ENCODE data around the gene MRPL10.

MRPL10 gene

DNA sequence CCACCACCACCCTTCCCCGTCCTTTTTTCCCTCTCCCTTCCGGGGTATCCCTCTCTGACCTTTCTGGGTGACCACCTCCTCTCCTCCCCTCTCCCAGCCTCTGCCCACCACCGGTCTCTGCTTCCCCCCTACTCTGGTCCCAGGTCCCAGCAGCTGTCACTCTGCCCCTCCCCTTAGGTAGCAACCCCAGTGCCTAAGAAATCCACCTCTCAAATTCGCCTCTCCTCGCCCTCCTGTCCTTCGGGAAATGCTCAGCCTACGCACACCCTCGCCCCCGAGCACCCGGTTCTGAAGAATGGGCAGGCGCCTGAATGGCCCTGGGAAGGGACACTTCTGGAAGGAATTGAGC, 20.4 kb upstream of the MRPL10 start:
- Histone ChIP-seq H3K23ac (ENCODE audit: low read length) (no peak overlapping the region), H4K12ac (ENCODE audit: low read depth, low read length) (peak overlapping the region; percentile 6), H3K14ac (ENCODE audit: low read length) (peak overlapping the region; percentile 15), H3K4me1 (ENCODE audit: control insufficient read depth in 1 of 2, insufficient read depth in 2 of 2, low read length in 2 of 2) (peaks cover 27 to 38% of the 10 kb centered on the region in 2 experiments), H2AK5ac (ENCODE audit: low read length) (no peak overlapping the region), H3K36me3 (ENCODE audit: control insufficient read depth in 1 of 2, insufficient read depth in 2 of 2, low read length in 2 of 2) (peaks cover 9 to 13% of the 10 kb centered on the region in 2 experiments), H2BK5ac (ENCODE audit: low read depth, low read length, poor library complexity) (peak overlapping the region; percentile 32), H3K9ac (ENCODE audit: low read length) (no peak overlapping the region), H3K9me3 (ENCODE audit: insufficient read depth, low read depth, low read length) (no peaks in the 10 kb centered on the region), H3K27ac (ENCODE audit: low read depth, low read length) (no peak overlapping the region), H4K91ac (ENCODE audit: low read depth, low read length) (peak overlapping the region; percentile 59), H3K79me1 (ENCODE audit: low read length) (peaks cover 24% of the 10 kb centered on the region), H3K18ac (ENCODE audit: low read length) (peak overlapping the region; percentile 58), H2BK120ac (ENCODE audit: insufficient read depth, low read length, poor library complexity) (peak overlapping the region; percentile 76), H2AFZ (ENCODE audit: insufficient read depth, low read length, poor library complexity) (no peak overlapping the region), H3K79me2 (ENCODE audit: control insufficient read depth, insufficient read depth, low read length, poor library complexity) (peaks cover 17% of the 10 kb centered on the region), H3K4ac (ENCODE audit: low read depth, low read length) (no peak overlapping the region), H2BK12ac (ENCODE audit: low read length) (peak overlapping the region; percentile 21), H3K4me3 (ENCODE audit: low read depth, low read length) (no peak overlapping the region), H4K8ac (ENCODE audit: low read depth, low read length) (peak overlapping the region; percentile 24), H3K27me3 (ENCODE audit: insufficient read depth, low read length) (peaks cover 13% of the 10 kb centered on the region), H3K4me2 (ENCODE audit: low read length) (peak overlapping the region; percentile 1)
- no peak for DNase-seq
- WGBS (ENCODE audit: extremely low coverage, insufficient coverage, insufficient read length) = no CpG with 5 or more reads among the region's 11 CpGs

DNA sequence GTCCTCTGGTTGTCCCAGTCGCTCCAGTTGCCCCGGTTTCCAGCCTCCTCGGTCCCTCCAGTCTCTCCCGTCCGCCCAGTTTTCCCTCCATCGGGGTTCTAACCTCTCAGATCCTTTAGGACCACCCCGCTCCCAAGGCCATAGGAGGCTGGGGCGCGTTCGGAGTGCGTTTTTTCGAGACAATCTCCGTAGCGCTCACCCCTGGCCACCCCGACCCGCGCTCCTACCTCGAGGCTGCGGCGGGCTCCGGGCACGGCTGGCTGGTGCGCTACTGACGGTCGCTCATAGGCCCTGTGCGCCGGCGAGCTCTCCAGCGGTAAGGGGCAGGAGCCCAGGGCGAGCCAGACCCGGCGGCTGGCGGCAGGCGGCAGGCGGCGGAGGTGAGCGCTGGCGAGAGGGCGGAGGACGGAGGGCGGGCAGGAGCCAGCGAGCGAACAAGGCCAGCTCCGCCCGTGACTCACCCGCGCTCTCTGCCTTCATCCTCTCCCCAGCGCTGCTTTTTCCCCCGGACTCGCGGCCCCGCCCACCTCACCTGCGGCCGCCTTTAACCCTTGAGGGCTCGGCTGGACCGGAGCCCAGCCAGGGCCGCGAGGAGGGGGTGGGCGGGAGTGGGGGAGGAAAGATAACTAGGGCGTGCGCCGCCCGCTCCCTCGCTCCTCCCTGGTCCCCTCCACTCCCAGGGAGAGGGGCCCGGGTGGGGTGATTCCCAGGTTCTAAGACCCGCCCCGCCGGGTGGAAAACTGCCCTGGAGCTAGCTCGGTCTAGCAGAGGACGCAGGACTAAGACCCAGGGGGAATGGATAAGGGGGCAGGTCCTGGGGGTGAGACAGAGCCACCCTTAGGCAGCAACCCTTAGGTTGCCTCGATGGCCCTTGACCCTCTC, 19.6 kb upstream of the MRPL10 start, which contains the start of gene SP6:
Gene SP6, minus strand, starts transcription at position 472 of the 882 bp plus-strand sequence. CDS start 2,734 bp downstream, outside the sequence.
- H2BK120ac ChIP-seq (ENCODE audit: insufficient read depth, low read length, poor library complexity) = peak within 1 kb of the TSS; percentile 76
- peak within 1 kb of the TSS; percentile 57 for H3K4ac ChIP-seq (ENCODE audit: low read depth, low read length)
- peak within 1 kb of the TSS; percentile 67 for H3K4me3 ChIP-seq (ENCODE audit: low read depth, low read length)
- peaks cover 9 to 16% of the 10 kb centered on the region in 2 experiments for H3K36me3 ChIP-seq (ENCODE audit: control insufficient read depth in 1 of 2, insufficient read depth in 2 of 2, low read length in 2 of 2)
- no peak within 1 kb of the TSS for H3K23ac ChIP-seq (ENCODE audit: low read length)
- peak within 1 kb of the TSS; percentile 4 for H2AK5ac ChIP-seq (ENCODE audit: low read length)
- H3K9me3 ChIP-seq (ENCODE audit: insufficient read depth, low read depth, low read length) = no peaks in the 10 kb centered on the region
- peak within 1 kb of the TSS; percentile 82 for H3K4me2 ChIP-seq (ENCODE audit: low read length)
- peak within 1 kb of the TSS; percentile 75 for H3K9ac ChIP-seq (ENCODE audit: low read length)
- peak within 1 kb of the TSS; percentile 89 for H3K18ac ChIP-seq (ENCODE audit: low read length)
- H4K12ac ChIP-seq (ENCODE audit: low read depth, low read length) = peak within 1 kb of the TSS; percentile 45
- peak within 1 kb of the TSS; percentile 85 for H2BK5ac ChIP-seq (ENCODE audit: low read depth, low read length, poor library complexity)
- peak within 1 kb of the TSS; percentile 57 for H3K27ac ChIP-seq (ENCODE audit: low read depth, low read length)
- H3K27me3 ChIP-seq (ENCODE audit: insufficient read depth, low read length) = peaks cover 13% of the 10 kb centered on the region
- H4K91ac ChIP-seq (ENCODE audit: low read depth, low read length) = peak within 1 kb of the TSS; percentile 59
- H4K8ac ChIP-seq (ENCODE audit: low read depth, low read length) = peak within 1 kb of the TSS; percentile 82
- H2BK12ac ChIP-seq (ENCODE audit: low read length) = peak within 1 kb of the TSS; percentile 72
- DNase-seq = peak; percentile 89 to 90
- peaks cover 27 to 38% of the 10 kb centered on the region in 2 experiments for H3K4me1 ChIP-seq (ENCODE audit: control insufficient read depth in 1 of 2, insufficient read depth in 2 of 2, low read length in 2 of 2)
- peaks cover 26% of the 10 kb centered on the region for H3K79me1 ChIP-seq (ENCODE audit: low read length)
- H3K14ac ChIP-seq (ENCODE audit: low read length) = peak within 1 kb of the TSS; percentile 86
- H3K79me2 ChIP-seq (ENCODE audit: control insufficient read depth, insufficient read depth, low read length, poor library complexity) = peaks cover 17% of the 10 kb centered on the region
- no CpG with 5 or more reads among the region's 71 CpGs for WGBS (ENCODE audit: extremely low coverage, insufficient coverage, insufficient read length)
- H2AFZ ChIP-seq (ENCODE audit: insufficient read depth, low read length, poor library complexity) = peak within 1 kb of the TSS; percentile 53

DNA sequence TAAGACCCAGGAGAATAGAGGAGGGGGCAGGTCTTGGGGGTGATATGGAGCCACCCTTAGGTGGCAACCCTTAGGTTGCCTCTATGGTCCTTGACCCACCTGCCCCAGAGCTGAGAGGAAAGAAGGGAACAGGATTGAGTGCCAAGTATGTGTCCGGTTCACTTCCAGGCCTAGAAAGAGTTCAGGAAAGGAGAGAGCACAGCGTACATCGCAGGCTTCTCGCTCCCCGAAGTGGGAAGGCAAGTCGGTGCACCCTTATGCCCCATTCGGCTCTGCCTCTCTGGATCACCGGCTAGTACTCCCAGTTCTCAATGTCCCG, 19.0 kb upstream of the MRPL10 start:
- no CpG with 5 or more reads among the region's 9 CpGs for WGBS (ENCODE audit: extremely low coverage, insufficient coverage, insufficient read length)
- Histone ChIP-seq H4K91ac (ENCODE audit: low read depth, low read length) (peak overlapping the region; percentile 56), H2BK5ac (ENCODE audit: low read depth, low read length, poor library complexity) (peak overlapping the region; percentile 85), H3K36me3 (ENCODE audit: control insufficient read depth in 1 of 2, insufficient read depth in 2 of 2, low read length in 2 of 2) (peaks cover 9 to 17% of the 10 kb centered on the region in 2 experiments), H4K8ac (ENCODE audit: low read depth, low read length) (peak overlapping the region; percentile 82), H3K14ac (ENCODE audit: low read length) (peak overlapping the region; percentile 86), H3K9ac (ENCODE audit: low read length) (peak overlapping the region; percentile 75), H3K4ac (ENCODE audit: low read depth, low read length) (peak overlapping the region; percentile 57), H2BK12ac (ENCODE audit: low read length) (peak overlapping the region; percentile 72), H3K9me3 (ENCODE audit: insufficient read depth, low read depth, low read length) (no peaks in the 10 kb centered on the region), H3K27me3 (ENCODE audit: insufficient read depth, low read length) (peaks cover 13% of the 10 kb centered on the region), H3K79me1 (ENCODE audit: low read length) (peaks cover 26% of the 10 kb centered on the region), H3K27ac (ENCODE audit: low read depth, low read length) (peak overlapping the region; percentile 57), H2BK120ac (ENCODE audit: insufficient read depth, low read length, poor library complexity) (peak overlapping the region; percentile 48), H3K4me2 (ENCODE audit: low read length) (peak overlapping the region; percentile 82), H4K12ac (ENCODE audit: low read depth, low read length) (no peak overlapping the region), H3K4me3 (ENCODE audit: low read depth, low read length) (peak overlapping the region; percentile 67), H3K23ac (ENCODE audit: low read length) (no peak overlapping the region), H3K79me2 (ENCODE audit: control insufficient read depth, insufficient read depth, low read length, poor library complexity) (peaks cover 17% of the 10 kb centered on the region), H3K18ac (ENCODE audit: low read length) (peak overlapping the region; percentile 89), H2AFZ (ENCODE audit: insufficient read depth, low read length, poor library complexity) (peak overlapping the region; percentile 53), H3K4me1 (ENCODE audit: control insufficient read depth in 1 of 2, insufficient read depth in 2 of 2, low read length in 2 of 2) (peaks cover 22 to 34% of the 10 kb centered on the region in 2 experiments), H2AK5ac (ENCODE audit: low read length) (no peak overlapping the region)
- DNase-seq = no peak

DNA sequence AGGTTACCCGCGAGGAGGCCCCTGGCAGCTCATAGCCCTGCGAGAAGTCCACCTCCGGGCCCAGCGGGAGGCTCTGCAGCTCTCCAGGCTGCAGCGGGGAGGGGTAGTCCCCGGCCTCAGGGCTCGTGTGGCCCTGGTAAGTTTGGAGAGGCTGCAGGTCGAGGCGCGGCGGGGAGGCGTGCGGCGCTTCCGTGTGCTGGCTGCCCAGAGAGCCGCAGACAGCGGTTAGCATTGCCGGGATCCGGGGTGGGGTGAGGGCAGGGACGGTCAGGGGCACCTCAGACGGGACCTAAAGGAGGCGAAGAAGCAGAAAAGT, 16.8 kb upstream of the MRPL10 start:
- Histone ChIP-seq H3K9ac (ENCODE audit: low read length) (no peak overlapping the region), H3K27ac (ENCODE audit: low read depth, low read length) (peak overlapping the region; percentile 37), H4K91ac (ENCODE audit: low read depth, low read length) (no peak overlapping the region), H3K4ac (ENCODE audit: low read depth, low read length) (peak overlapping the region; percentile 21), H3K27me3 (ENCODE audit: insufficient read depth, low read length) (peaks cover 10% of the 10 kb centered on the region), H3K23ac (ENCODE audit: low read length) (no peak overlapping the region), H3K36me3 (ENCODE audit: control insufficient read depth in 1 of 2, insufficient read depth in 2 of 2, low read length in 2 of 2) (peaks cover 9 to 19% of the 10 kb centered on the region in 2 experiments), H3K14ac (ENCODE audit: low read length) (peak overlapping the region; percentile 12), H2BK12ac (ENCODE audit: low read length) (no peak overlapping the region), H3K4me2 (ENCODE audit: low read length) (peak overlapping the region; percentile 39), H3K18ac (ENCODE audit: low read length) (peak overlapping the region; percentile 15), H3K4me1 (ENCODE audit: control insufficient read depth in 1 of 2, insufficient read depth in 2 of 2, low read length in 2 of 2) (peaks cover 31 to 38% of the 10 kb centered on the region in 2 experiments), H2BK120ac (ENCODE audit: insufficient read depth, low read length, poor library complexity) (no peak overlapping the region), H3K9me3 (ENCODE audit: insufficient read depth, low read depth, low read length) (no peaks in the 10 kb centered on the region), H3K79me2 (ENCODE audit: control insufficient read depth, insufficient read depth, low read length, poor library complexity) (peaks cover 17% of the 10 kb centered on the region), H3K79me1 (ENCODE audit: low read length) (peaks cover 29% of the 10 kb centered on the region), H4K12ac (ENCODE audit: low read depth, low read length) (no peak overlapping the region), H4K8ac (ENCODE audit: low read depth, low read length) (peak overlapping the region; percentile 8), H2AFZ (ENCODE audit: insufficient read depth, low read length, poor library complexity) (no peak overlapping the region), H2BK5ac (ENCODE audit: low read depth, low read length, poor library complexity) (no peak overlapping the region), H3K4me3 (ENCODE audit: low read depth, low read length) (peak overlapping the region; percentile 20), H2AK5ac (ENCODE audit: low read length) (no peak overlapping the region)
- DNase-seq = no peak
- no CpG with 5 or more reads among the region's 23 CpGs for WGBS (ENCODE audit: extremely low coverage, insufficient coverage, insufficient read length)

Data from trophoblast cell (in vitro differentiated cells and primary cell).